ENCODE results near the gene IL1RL1. TPM values are rescaled to one million over a fixed set of nuclear protein-coding genes. Genes with fewer than 3 reads are reported as not detected.

Gene IL1RL1
- total and polyA plus RNA-seq, 2 donors (not counting 1 experiment from before 2014, with no cell fraction given), result 0.02 to 0.50 TPM

- no peaks in the 10 kb centered on the region for H3K27me3 ChIP-seq (ENCODE audit: control insufficient read depth, insufficient read depth, low read length)
- no peaks in the 10 kb centered on the region for H3K9me3 ChIP-seq (ENCODE audit: control insufficient read depth, insufficient read depth, low read depth, low read length)
- H3K9ac ChIP-seq (ENCODE audit: insufficient read depth, low read length), result no peak overlapping the region
- no peak overlapping the region for H2AFZ ChIP-seq (ENCODE audit: low read length)
- H4K20me1 ChIP-seq (ENCODE audit: control insufficient read depth, extremely low read depth, insufficient read depth, low read length), result no peaks in the 10 kb centered on the region
- H3K4me2 ChIP-seq (ENCODE audit: extremely low read depth, insufficient read depth, low read length), result no peak overlapping the region
- TF ChIP-seq CTCF (conservative IDR thresholded peaks at IDR 0.05 in 1 of 2, IDR thresholded peaks at IDR 0.05 in 1 of 2; ENCODE audit: low read depth in 1 of 2, low read length in 2 of 2), result no peak
- no peak for TF ChIP-seq EZH2 (IDR thresholded peaks at IDR 0.05; ENCODE audit: low read length, missing control alignments)
- H3K4me1 ChIP-seq (ENCODE audit: control insufficient read depth, extremely low read depth, insufficient read depth, low read length), result no peaks in the 10 kb centered on the region
- no peak overlapping the region for H3K27ac ChIP-seq (ENCODE audit: insufficient read depth, low read length)
- no peak overlapping the region for H3K4me3 ChIP-seq (replicated peaks in 1 of 4; ENCODE audit: control extremely low read depth in 1 of 4, insufficient read depth in 1 of 4, low read depth in 3 of 4, low read length in 4 of 4)
- peak in 1 of 2 donors; percentile 2 for DNase-seq (ENCODE audit: low read depth in 2 of 2)
- H3K36me3 ChIP-seq (ENCODE audit: control insufficient read depth, insufficient read depth, low read length), result no peaks in the 10 kb centered on the region
- H3K79me2 ChIP-seq (ENCODE audit: control insufficient read depth, insufficient read depth, low read length), result no peaks in the 10 kb centered on the region
Measured at GRCh38 chr2:102401456-102401855, 90.1 kb downstream of the IL1RL1 start.

Other genes starting within 250 kb of the IL1RL1 start
- 110 and 173 TPM in 2 replicates for gene IL1R1, start 168.8 kb upstream of the IL1RL1 start, total RNA-seq
- 167 and 232 TPM in 2 replicates for gene IL1R1, start 168.8 kb upstream of the IL1RL1 start, polyA plus RNA-seq
- 2.6 and 3.1 TPM in 2 replicates for gene IL1RL2, start 124.5 kb upstream of the IL1RL1 start, total RNA-seq
- gene IL1RL2, start 124.5 kb upstream of the IL1RL1 start, polyA plus RNA-seq, result 0.28 and 0.66 TPM in 2 replicates
- gene IL18R1, start 44.2 kb downstream of the IL1RL1 start, total RNA-seq, result 0.50 and 5.4 TPM in 2 replicates
- gene IL18R1, start 44.2 kb downstream of the IL1RL1 start, polyA plus RNA-seq, result 0.10 and 0.18 TPM in 2 replicates
- under 0.01 TPM in 1 of 2 replicates, not detected in the other for gene IL18RAP, start 111.6 kb downstream of the IL1RL1 start, total RNA-seq
- not detected in 2 replicates for gene IL18RAP, start 111.6 kb downstream of the IL1RL1 start, polyA plus RNA-seq
- not detected in 2 replicates for gene SLC9A4, start 161.7 kb downstream of the IL1RL1 start, total RNA-seq
- not detected in 2 replicates for gene SLC9A4, start 161.7 kb downstream of the IL1RL1 start, polyA plus RNA-seq

Measured in fibroblast of lung (primary cell).